HG03066 (cell line): ENCODE measurements around the gene TRAF2.
A peak's percentile ranks its signal among the peaks of the same experiment; 100 is the strongest.

Experiments used
- ATAC-seq: cut with Tn5 transposase; IDR thresholded peaks from one replicate; pipeline ENCODE4 v1.9.1; 2021; ENCODE audit warnings: low read depth; ENCODE audit not compliant: unreplicated experiment

TRAF2 gene

GRCh38 chr9:136846376-136847087, 39.8 kb upstream of the TRAF2 start:
- no peak for ATAC-seq

- ATAC-seq = no peak
Observed at GRCh38 chr9:136847088-136847825, 39.1 kb upstream of the TRAF2 start.

- ATAC-seq = no peak
Observed at GRCh38 chr9:136847826-136848392, 38.4 kb upstream of the TRAF2 start.

- ATAC-seq = peak; percentile 4
Observed at GRCh38 chr9:136848393-136849037, 37.8 kb upstream of the TRAF2 start.

- peak; percentile 79 for ATAC-seq
Observed at GRCh38 chr9:136849038-136849959, 37.0 kb upstream of the TRAF2 start, which contains the start of gene PHPT1. Gene PHPT1, plus strand, starts transcription at chr9:136849409. Its CDS starts 22 bp downstream, at chr9:136849431.

GRCh38 chr9:136849960-136850865, 36.1 kb upstream of the TRAF2 start:
- no peak for ATAC-seq

GRCh38 chr9:136850866-136851775, 35.2 kb upstream of the TRAF2 start:
- ATAC-seq = no peak

- ATAC-seq = no peak
Observed at GRCh38 chr9:136851941-136852663, 34.2 kb upstream of the TRAF2 start, which contains the start of gene MAMDC4. Gene MAMDC4, plus strand, starts transcription at chr9:136852346. Its CDS starts 71 bp downstream, at chr9:136852417.

GRCh38 chr9:136852664-136853595, 33.4 kb upstream of the TRAF2 start:
- ATAC-seq = no peak

- no peak for ATAC-seq
Observed at GRCh38 chr9:136853596-136854112, 32.7 kb upstream of the TRAF2 start.

GRCh38 chr9:136854113-136854841, 32.0 kb upstream of the TRAF2 start:
- no peak for ATAC-seq

- no peak for ATAC-seq
Observed at GRCh38 chr9:136854842-136855460, 31.4 kb upstream of the TRAF2 start.

- ATAC-seq = no peak
Observed at GRCh38 chr9:136855461-136856078, 30.7 kb upstream of the TRAF2 start.

GRCh38 chr9:136856079-136856476, 30.2 kb upstream of the TRAF2 start:
- no peak for ATAC-seq
